Activated CD8-positive, alpha-beta T cell treated with anti-CD3 and anti-CD28 coated beads, Interleukin-2, amount 10 ng/mL, durations not matched to agents 7 days and 5 days (primary cell): ENCODE results near the gene LMF1. TPM values are rescaled to one million over a fixed set of nuclear protein-coding genes. Genes with fewer than 3 reads are reported as not detected.

Experiments
- ATAC-seq: fragments of 150-1000 bp; cut with Tn5 transposase; one replicate; pipeline ENCODE4 v1.10.0; 2021; ENCODE audit warnings: moderate library complexity
- CTCF ChIA-PET: fragments of 350-600 bp; sonication (Branson Sonifier 250); formaldehyde crosslinking; loops from one replicate; lab custom pipeline; 2021; ENCODE audit warnings: antibody characterized with exemption; lab: Charles Lee
- POLR2A ChIA-PET: fragments of 350-600 bp; sonication (Branson Sonifier 250); formaldehyde crosslinking; loops from one replicate; lab custom pipeline; 2021; ENCODE audit warnings: antibody characterized with exemption; lab: Charles Lee
- DNase-seq: peaks from one replicate; pipeline ENCODE4 v3.0.0-alpha.2; 2020
- H3K27ac Mint-ChIP-seq: one replicate; pipeline ENCODE4 v1.8.0; 2021; ENCODE audit warnings: mild to moderate bottlenecking, mixed read lengths
- H3K27me3 Mint-ChIP-seq: one replicate; pipeline ENCODE4 v1.8.0; 2021; ENCODE audit warnings: low read depth, mixed read lengths
- H3K36me3 Mint-ChIP-seq: one replicate; pipeline ENCODE4 v1.8.0; 2021; ENCODE audit warnings: low read depth, mixed read lengths
- H3K4me1 Mint-ChIP-seq: one replicate; pipeline ENCODE4 v1.8.0; 2021; ENCODE audit warnings: low read depth, mixed read lengths
- H3K4me3 Mint-ChIP-seq: one replicate; pipeline ENCODE4 v1.8.0; 2021; ENCODE audit warnings: mild to moderate bottlenecking, mixed read lengths
- H3K9me3 Mint-ChIP-seq: one replicate; pipeline ENCODE4 v1.8.0; 2022; ENCODE audit warnings: mixed read lengths; ENCODE audit not compliant: insufficient read depth
- total RNA-seq, 2 experiments: library from RNA; stranded (reverse); gene quantifications; one replicate each; pipeline ENCODE4 v1.2.3, GENCODE V29; 2021

LMF1 gene
- total RNA-seq, 2 experiments from 2014 or later: 14.3 to 17.4 TPM

- POLR2A ChIA-PET: interaction anchor here (0.9 kb wide), 1 partner anchor 19 kb away, joined by 3 read pairs; no protein-coding TSS in a partner anchor
- H3K9me3 Mint-ChIP-seq: no peaks in the 10 kb centered on the region
- peaks cover 14% of the 10 kb centered on the region for H3K4me1 Mint-ChIP-seq
- CTCF ChIA-PET: interaction anchor here (0.9 kb wide), 1 partner anchor 109 kb away, joined by 3 read pairs; no protein-coding TSS in a partner anchor
- DNase-seq (no peak), ATAC-seq (no peak)
- no peak overlapping the region for H3K27ac Mint-ChIP-seq
- H3K27me3 Mint-ChIP-seq: no peaks in the 10 kb centered on the region
- H3K4me3 Mint-ChIP-seq: no peak overlapping the region
- H3K36me3 Mint-ChIP-seq: peaks cover 5% of the 10 kb centered on the region
These were observed 166.4 kb downstream of the LMF1 start for GRCh38 chr16:804193-805048.

- H3K4me1 Mint-ChIP-seq: peaks cover 15% of the 10 kb centered on the region
- DNase-seq (no peak), ATAC-seq (no peak)
- peaks cover 5% of the 10 kb centered on the region for H3K36me3 Mint-ChIP-seq
- no peak overlapping the region for H3K27ac Mint-ChIP-seq
- no peaks in the 10 kb centered on the region for H3K9me3 Mint-ChIP-seq
- no peak overlapping the region for H3K4me3 Mint-ChIP-seq
- ChIA-PET POLR2A (interaction anchor here (0.9 kb wide), 1 partner anchor 18 kb away, joined by 3 read pairs; no protein-coding TSS in a partner anchor), CTCF (interaction anchor here (0.9 kb wide), 1 partner anchor 108 kb away, joined by 3 read pairs; no protein-coding TSS in a partner anchor)
- no peaks in the 10 kb centered on the region for H3K27me3 Mint-ChIP-seq
These were observed 167.1 kb downstream of the LMF1 start for GRCh38 chr16:803754-804080.

Other genes with a start within 250 kb of the LMF1 start
- gene ANTKMT, start 249.8 kb downstream of the LMF1 start, total RNA-seq: 10 to 100 TPM; 12.3 to 14.2 TPM
- 1 to 10 TPM; 3.9 TPM for gene CCDC78, start 244.5 kb downstream of the LMF1 start, total RNA-seq
- gene HAGHL, start 243.9 kb downstream of the LMF1 start, total RNA-seq: 10 to 100 TPM in 1 of 2 experiments, 1 to 10 TPM in 1; 8.4 to 11.2 TPM
- 10 to 100 TPM; 24.9 to 32.4 TPM for gene CIAO3, start 230.0 kb downstream of the LMF1 start, total RNA-seq
- not detected for gene MSLN, start 210.2 kb downstream of the LMF1 start, total RNA-seq
- 10 to 100 TPM; 25.9 to 30.1 TPM for gene RPUSD1, start 182.6 kb downstream of the LMF1 start, total RNA-seq
- 100 to 1,000 TPM; 102 to 126 TPM for gene CHTF18, start 182.4 kb downstream of the LMF1 start, total RNA-seq
- gene GNG13, start 170.2 kb downstream of the LMF1 start, total RNA-seq: not detected
- not detected for gene SOX8, start 10.8 kb upstream of the LMF1 start, total RNA-seq
- gene SSTR5, start 101.8 kb upstream of the LMF1 start, total RNA-seq: not detected
- not detected for gene C1QTNF8, start 125.3 kb upstream of the LMF1 start, total RNA-seq
- gene CACNA1H, start 182.1 kb upstream of the LMF1 start, total RNA-seq: under 1 TPM; 0.57 to 0.92 TPM